GM08714 (cell line): ENCODE measurements around the gene DYNLT2B.
"Not testable (repeated sequence)": the region's sequence is repeated elsewhere in the genome, so short reads cannot be mapped to it uniquely, and the experiment has no call there.

Source experiments
- H3K4me3 ChIP-seq: fragments of 200-500 bp; sonication (Bioruptor generic); 2 replicates; pipeline ENCODE4 v1.5.1; 2014; ENCODE audit warnings: mild to moderate bottlenecking, low read length, inconsistent platforms
- ZNF274 ChIP-seq: IDR thresholded peaks from 2 replicates; pipeline ENCODE4 v1.6.1; 2012; ENCODE audit warnings: mild to moderate bottlenecking, low read depth, low read length

DYNLT2B gene

GRCh38 chr3:196272826-196273225 lies 45.2 kb downstream of the DYNLT2B start:
- no peak for TF ChIP-seq ZNF274
- no peak overlapping the region for H3K4me3 ChIP-seq

- TF ChIP-seq ZNF274 = no peak
- H3K4me3 ChIP-seq = no peak overlapping the region
Observed at GRCh38 chr3:196270499-196270898, 47.5 kb downstream of the DYNLT2B start.

GRCh38 chr3:196268284-196269163 lies 49.5 kb downstream of the DYNLT2B start:
- no peak overlapping the region for H3K4me3 ChIP-seq
- no peak for TF ChIP-seq ZNF274

GRCh38 chr3:196263819-196264218 lies 54.2 kb downstream of the DYNLT2B start:
- TF ChIP-seq ZNF274 = no peak
- H3K4me3 ChIP-seq = no peak overlapping the region

- TF ChIP-seq ZNF274 = no peak
- H3K4me3 ChIP-seq = no peak overlapping the region
Observed at GRCh38 chr3:196260784-196261183, 57.3 kb downstream of the DYNLT2B start.

GRCh38 chr3:196255776-196256175 lies 62.3 kb downstream of the DYNLT2B start:
- no peak for TF ChIP-seq ZNF274
- no peak overlapping the region for H3K4me3 ChIP-seq

GRCh38 chr3:196254376-196255283 lies 63.4 kb downstream of the DYNLT2B start:
- no peak for TF ChIP-seq ZNF274

GRCh38 chr3:196251918-196252317 lies 66.1 kb downstream of the DYNLT2B start:
- H3K4me3 ChIP-seq = no peak overlapping the region
- no peak for TF ChIP-seq ZNF274

More at GRCh38 chr3:196254376-196255283, 63.4 kb downstream of the DYNLT2B start:
- no peak overlapping the region for H3K4me3 ChIP-seq

- no peak overlapping the region for H3K4me3 ChIP-seq
- no peak for TF ChIP-seq ZNF274
Observed at GRCh38 chr3:196246612-196247308, 71.3 kb downstream of the DYNLT2B start.

GRCh38 chr3:196244166-196244565 lies 73.9 kb downstream of the DYNLT2B start:
- H3K4me3 ChIP-seq = not testable (repeated sequence)

- no peak overlapping the region for H3K4me3 ChIP-seq
- TF ChIP-seq ZNF274 = no peak
Observed at GRCh38 chr3:196241704-196242103, 76.3 kb downstream of the DYNLT2B start.
